K562 (cell line): Measurements from ENCODE around the gene HYPK. TPM values are rescaled to one million over a fixed set of nuclear protein-coding genes. Genes with fewer than 3 reads are reported as not detected.

Experiments
- BRF1 ChIP-seq: IDR thresholded peaks from 3 replicates; pipeline ENCODE4 v1.6.1; 2011; ENCODE audit warnings: borderline replicate concordance, mild to moderate bottlenecking; ENCODE audit not compliant: insufficient read length; ENCODE audit errors: extremely low read depth
- CTBP1 ChIP-seq: fragments of 450-650 bp; IDR thresholded peaks from 2 replicates; pipeline ENCODE4 v1.6.1; 2016; ENCODE audit warnings: borderline replicate concordance
- DACH1 ChIP-seq: fragments of 450-650 bp; IDR thresholded peaks from 2 replicates; pipeline ENCODE4 v1.6.1; 2018; ENCODE audit not compliant: partially characterized antibody
- HDAC1 ChIP-seq, 2 experiments: fragments of 450-650 bp; IDR thresholded peaks; 2 replicates each; pipeline ENCODE4 v1.6.1; 2016 to 2017; ENCODE audit warnings: inconsistent platforms in 1 of 2, mild to moderate bottlenecking in 1 of 2, moderate library complexity in 1 of 2
- HDGF ChIP-seq: fragments of 450-650 bp; IDR thresholded peaks from 2 replicates; pipeline ENCODE4 v1.6.1; 2016
- KAT8 ChIP-seq: fragments of 450-650 bp; IDR thresholded peaks from 2 replicates; pipeline ENCODE4 v1.6.1; 2016; ENCODE audit warnings: low read depth, mild to moderate bottlenecking
- MCM2 ChIP-seq: fragments of 450-650 bp; IDR thresholded peaks from 2 replicates; pipeline ENCODE4 v1.6.1; 2017; ENCODE audit warnings: low read depth, mild to moderate bottlenecking
- MECOM ChIP-seq: fragments of 250-450 bp; sonication (Bioruptor Pico); IDR thresholded peaks from 2 replicates; pipeline ENCODE4 v1.8.0; 2022; ENCODE audit warnings: inconsistent platforms
- NUFIP1 ChIP-seq: fragments of 450-650 bp; IDR thresholded peaks from 2 replicates; pipeline ENCODE4 v1.6.1; 2018; ENCODE audit not compliant: partially characterized antibody
- PHB2 ChIP-seq: fragments of 450-650 bp; IDR thresholded peaks from 2 replicates; pipeline ENCODE4 v1.6.1; 2017; ENCODE audit warnings: low read depth
- POLR3A ChIP-seq: IDR thresholded peaks from 2 replicates; pipeline ENCODE4 v1.6.1; 2011; ENCODE audit warnings: borderline replicate concordance, mild to moderate bottlenecking, moderate library complexity; ENCODE audit not compliant: insufficient read length, insufficient read depth; ENCODE audit errors: extremely low read depth
- PTTG1 ChIP-seq: fragments of 450-650 bp; IDR thresholded peaks from 2 replicates; pipeline ENCODE4 v1.6.1; 2016; ENCODE audit warnings: low read depth, mild to moderate bottlenecking, missing genetic modification characterization, missing compliant biosample characterization
- RAD51 ChIP-seq: fragments of 450-650 bp; IDR thresholded peaks from 2 replicates; pipeline ENCODE4 v1.7.1; 2016; ENCODE audit warnings: low read depth, mild to moderate bottlenecking, borderline replicate concordance
- SIN3A ChIP-seq, 2 experiments: fragments of 150-350 bp in 1 of 2; IDR thresholded peaks; 2 replicates each; pipeline ENCODE4 v1.6.1; 2011 to 2016; ENCODE audit warnings: borderline replicate concordance in 2 of 2, low read depth in 2 of 2, low read length in 2 of 2, mild to moderate bottlenecking in 2 of 2, moderate library complexity in 2 of 2; ENCODE audit not compliant: control insufficient read depth in 1 of 2
- SRSF7 ChIP-seq: fragments of 200-400 bp; formaldehyde crosslinking; optimal IDR thresholded peaks from 2 replicates; pipeline ENCODE3; 2017; ENCODE audit warnings: mild to moderate bottlenecking, low read depth, low read length
- TAF15 ChIP-seq: fragments of 200-400 bp; formaldehyde crosslinking; IDR thresholded peaks from 2 replicates; pipeline ENCODE4 v1.6.1; 2017; ENCODE audit warnings: mild to moderate bottlenecking, low read depth, low read length, moderate library complexity
- ZBTB1 ChIP-seq: sonication (generic); formaldehyde crosslinking; IDR thresholded peaks from 2 replicates; pipeline ENCODE4 v1.8.1; 2023; ENCODE audit warnings: missing genetic modification reagents, low read depth, mild to moderate bottlenecking, borderline replicate concordance
- ZC3H11A ChIP-seq: IDR thresholded peaks from 2 replicates; pipeline ENCODE4 v1.6.1; 2012; ENCODE audit warnings: low read depth, low read length, improper control_type of control experiment
- ZC3H4 ChIP-seq: sonication (generic); formaldehyde crosslinking; IDR thresholded peaks from 2 replicates; pipeline ENCODE4 v1.9.0; 2021; ENCODE audit warnings: missing genetic modification reagents, borderline replicate concordance
- ZKSCAN3 ChIP-seq: fragments of 250-450 bp; sonication (Bioruptor Pico); IDR thresholded peaks from 2 replicates; pipeline ENCODE4 v1.4.0; 2020
- ZNF133 ChIP-seq: fragments of 250-450 bp; sonication (Bioruptor Pico); IDR thresholded peaks from 2 replicates; pipeline ENCODE4 v1.4.0; 2020; ENCODE audit warnings: mild to moderate bottlenecking
- ZNF143 ChIP-seq: sonication (generic); formaldehyde crosslinking; IDR thresholded peaks from 2 replicates; pipeline ENCODE4 v1.9.0; 2022; ENCODE audit warnings: mild to moderate bottlenecking, missing genetic modification reagents
- ZNF695 ChIP-seq: fragments of 450-650 bp; formaldehyde crosslinking; IDR thresholded peaks from 2 replicates; pipeline ENCODE4 v1.4.0; 2020; ENCODE audit warnings: mild to moderate bottlenecking, moderate library complexity
- polyA plus RNA-seq, 8 experiments: library from polyadenylated mRNA; depleted of rRNA in 4 of 8; stranded (reverse) in 5 of 8; unstranded in 3 of 8; fragments of >200 nt; fragmentation: Nextera tagmentation in 2 of 8; fragmentation: Illumina TruSeq in 1 of 8; extraction: Ambion mirVana in 2 of 8; extraction: Trizol in 1 of 8; gene quantifications; 2 replicates each; pipeline versions ENCODE4 v1.2.1 to v1.2.3, GENCODE V29; 2011 to 2014; ENCODE audit warnings: inconsistent platforms in 1 of 8, missing spikeins in 1 of 8
- total RNA-seq, 7 experiments: library from RNA; depleted of rRNA in 6 of 7; stranded (reverse); fragments of >200 nt in 6 of 7; fragmentation: Illumina TruSeq in 2 of 7; extraction: Trizol in 2 of 7; gene quantifications; 2 replicates each; pipeline versions ENCODE4 v1.2.1 to v1.2.3, GENCODE V29; 2011 to 2021; ENCODE audit warnings: low replicate concordance in 1 of 7
- TF ChIP-seq, protein P1 (sequence below): sonication (generic); formaldehyde crosslinking; IDR thresholded peaks from 2 replicates; pipeline ENCODE4 v1.4.0; 2020; ENCODE audit warnings: mild to moderate bottlenecking, missing genetic modification reagents
- TF ChIP-seq, protein P2 (sequence below): fragments of 250-450 bp; sonication (Bioruptor Pico); IDR thresholded peaks from 2 replicates; pipeline ENCODE4 v1.5.1; 2021; ENCODE audit warnings: mild to moderate bottlenecking
- TF ChIP-seq, protein P3 (sequence below): sonication (generic); formaldehyde crosslinking; IDR thresholded peaks from 2 replicates; pipeline ENCODE4 v1.5.0; 2020; ENCODE audit warnings: missing genetic modification reagents

HYPK gene
- total and polyA plus RNA-seq, 9 of the 15 experiments (the other 6 are each of a cell fraction or from before 2014, with no cell fraction given): 7.2 to 28.0 (median 21.1) TPM

DNA sequence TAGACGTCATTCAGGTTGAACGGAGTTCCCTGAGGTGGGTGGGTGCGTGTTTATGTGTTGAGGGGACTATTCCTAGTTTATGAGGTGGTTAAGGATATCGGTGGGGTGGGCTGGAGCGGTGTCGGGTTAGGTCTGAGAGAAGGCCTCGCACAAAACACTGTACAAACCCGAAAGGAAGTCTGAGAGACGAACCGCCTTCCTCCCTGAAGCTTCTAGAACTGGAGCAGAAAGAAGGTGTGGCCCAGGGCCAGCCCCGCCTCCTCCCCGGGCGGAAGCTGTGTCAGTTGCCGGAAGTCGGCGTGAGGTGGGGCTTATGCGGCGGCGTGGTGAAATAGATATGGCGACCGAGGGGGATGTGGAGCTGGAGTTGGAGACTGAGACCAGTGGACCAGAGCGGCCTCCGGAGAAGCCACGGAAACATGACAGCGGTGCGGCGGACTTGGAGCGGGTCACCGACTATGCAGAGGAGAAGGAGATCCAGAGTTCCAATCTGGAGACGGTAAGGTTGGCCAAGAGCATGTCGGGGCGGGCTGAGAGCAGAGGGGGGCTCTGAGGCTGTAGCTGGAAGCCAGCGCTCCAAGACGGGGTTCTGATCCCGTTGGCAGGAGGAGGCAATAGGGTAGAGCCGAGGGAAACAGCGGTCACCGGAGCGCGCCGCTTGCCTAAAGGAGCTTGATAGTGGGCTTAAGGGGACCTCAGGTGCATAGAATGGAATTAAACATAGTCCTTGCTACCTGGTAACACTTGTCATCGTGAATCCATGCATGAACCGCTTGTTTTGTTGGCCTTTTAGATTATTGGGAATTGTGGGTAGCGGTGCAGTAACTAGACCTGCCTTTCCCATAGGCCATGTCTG, at the start of gene HYPK (continued):
- TF ChIP-seq PHB2 (no peak), HDGF (peak; percentile 72), ZKSCAN3 (CRISPR knock-in tag) (no peak), HDAC1 (IDR thresholded peaks at IDR 0.05) (peak in 1 of 2 experiments; percentile 97; a peak in 2 of 4 replicates), MCM2 (no peak), SIN3A (IDR thresholded peaks at IDR 0.05; ENCODE audit: borderline replicate concordance in 2 of 2, control insufficient read depth in 1 of 2, low read depth in 2 of 2, low read length in 2 of 2) (peak; percentile 89 to 93; a peak in 3 of 4 replicates), ZNF133 (no peak), SRSF7 (no peak), POLR3A (no peak), ZNF143 (CRISPR knock-in tag) (0 out of 2 replicates have a peak, but pooled peaks have one; percentile 25), ZBTB1 (CRISPR knock-in tag) (no peak), KAT8 (no peak), ZC3H11A (no peak), NUFIP1 (no peak), CTBP1 (no peak), ZC3H4 (no peak), RAD51 (no peak), BRF1 (no peak), PTTG1 (tag) (no peak), ZNF695 (no peak), MECOM (CRISPR knock-in tag) (no peak), DACH1 (no peak), TAF15 (no peak)
- TF ChIP-seq, protein P1, sequence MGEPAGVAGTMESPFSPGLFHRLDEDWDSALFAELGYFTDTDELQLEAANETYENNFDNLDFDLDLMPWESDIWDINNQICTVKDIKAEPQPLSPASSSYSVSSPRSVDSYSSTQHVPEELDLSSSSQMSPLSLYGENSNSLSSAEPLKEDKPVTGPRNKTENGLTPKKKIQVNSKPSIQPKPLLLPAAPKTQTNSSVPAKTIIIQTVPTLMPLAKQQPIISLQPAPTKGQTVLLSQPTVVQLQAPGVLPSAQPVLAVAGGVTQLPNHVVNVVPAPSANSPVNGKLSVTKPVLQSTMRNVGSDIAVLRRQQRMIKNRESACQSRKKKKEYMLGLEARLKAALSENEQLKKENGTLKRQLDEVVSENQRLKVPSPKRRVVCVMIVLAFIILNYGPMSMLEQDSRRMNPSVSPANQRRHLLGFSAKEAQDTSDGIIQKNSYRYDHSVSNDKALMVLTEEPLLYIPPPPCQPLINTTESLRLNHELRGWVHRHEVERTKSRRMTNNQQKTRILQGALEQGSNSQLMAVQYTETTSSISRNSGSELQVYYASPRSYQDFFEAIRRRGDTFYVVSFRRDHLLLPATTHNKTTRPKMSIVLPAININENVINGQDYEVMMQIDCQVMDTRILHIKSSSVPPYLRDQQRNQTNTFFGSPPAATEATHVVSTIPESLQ: no peak
- TF ChIP-seq, protein P2, sequence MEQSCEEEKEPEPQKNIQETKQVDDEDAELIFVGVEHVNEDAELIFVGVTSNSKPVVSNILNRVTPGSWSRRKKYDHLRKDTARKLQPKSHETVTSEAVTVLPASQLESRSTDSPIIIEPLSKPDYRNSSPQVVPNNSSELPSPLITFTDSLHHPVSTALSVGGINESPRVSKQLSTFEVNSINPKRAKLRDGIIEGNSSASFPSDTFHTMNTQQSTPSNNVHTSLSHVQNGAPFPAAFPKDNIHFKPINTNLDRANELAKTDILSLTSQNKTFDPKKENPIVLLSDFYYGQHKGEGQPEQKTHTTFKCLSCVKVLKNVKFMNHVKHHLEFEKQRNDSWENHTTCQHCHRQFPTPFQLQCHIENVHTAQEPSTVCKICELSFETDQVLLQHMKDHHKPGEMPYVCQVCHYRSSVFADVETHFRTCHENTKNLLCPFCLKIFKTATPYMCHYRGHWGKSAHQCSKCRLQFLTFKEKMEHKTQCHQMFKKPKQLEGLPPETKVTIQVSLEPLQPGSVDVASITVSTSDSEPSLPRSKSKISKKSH (CRISPR knock-in tag): no peak
- TF ChIP-seq, protein P3, sequence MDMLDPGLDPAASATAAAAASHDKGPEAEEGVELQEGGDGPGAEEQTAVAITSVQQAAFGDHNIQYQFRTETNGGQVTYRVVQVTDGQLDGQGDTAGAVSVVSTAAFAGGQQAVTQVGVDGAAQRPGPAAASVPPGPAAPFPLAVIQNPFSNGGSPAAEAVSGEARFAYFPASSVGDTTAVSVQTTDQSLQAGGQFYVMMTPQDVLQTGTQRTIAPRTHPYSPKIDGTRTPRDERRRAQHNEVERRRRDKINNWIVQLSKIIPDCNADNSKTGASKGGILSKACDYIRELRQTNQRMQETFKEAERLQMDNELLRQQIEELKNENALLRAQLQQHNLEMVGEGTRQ (CRISPR knock-in tag): no peak
